Activated CD4-positive, alpha-beta T cell treated with anti-CD3 and anti-CD28 coated beads for 24 hours (primary cell): ENCODE results near the gene STIP1.
A peak's percentile ranks its signal among the peaks of the same experiment; 100 is the strongest.
"Not testable (repeated sequence)": the region's sequence is repeated elsewhere in the genome, so short reads cannot be mapped to it uniquely, and the experiment has no call there.

Source experiments
- DNase-seq, 2 donors: peaks; one replicate each; pipeline ENCODE4 v3.0.0-alpha.2; 2020; ENCODE audit warnings: low read depth in 2 of 2

The STIP1 gene

DNA sequence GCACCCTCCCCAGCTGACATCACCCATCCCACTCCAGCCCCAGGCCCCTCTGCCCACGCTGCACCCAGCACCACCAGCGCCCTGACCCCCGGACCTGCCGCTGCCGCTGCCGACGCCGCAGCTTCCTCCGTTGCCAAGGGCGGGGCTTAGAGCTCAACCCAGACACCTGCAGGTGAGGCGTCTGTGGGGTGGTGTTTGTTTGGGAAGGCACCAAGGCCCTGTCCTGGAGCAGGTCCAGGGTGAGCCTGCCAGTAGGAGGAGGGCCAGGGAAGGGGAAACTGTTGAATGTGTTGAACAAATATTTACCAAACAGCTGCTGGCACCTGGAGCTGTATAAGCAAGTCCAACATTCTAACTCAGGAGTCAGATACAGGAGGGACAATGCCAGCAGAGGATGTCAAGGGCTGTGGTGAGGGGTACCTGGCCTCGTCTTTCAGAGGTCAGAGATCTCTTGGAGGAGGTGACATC lies 51.5 kb downstream of the STIP1 start:
- DNase-seq, result no peak

DNA sequence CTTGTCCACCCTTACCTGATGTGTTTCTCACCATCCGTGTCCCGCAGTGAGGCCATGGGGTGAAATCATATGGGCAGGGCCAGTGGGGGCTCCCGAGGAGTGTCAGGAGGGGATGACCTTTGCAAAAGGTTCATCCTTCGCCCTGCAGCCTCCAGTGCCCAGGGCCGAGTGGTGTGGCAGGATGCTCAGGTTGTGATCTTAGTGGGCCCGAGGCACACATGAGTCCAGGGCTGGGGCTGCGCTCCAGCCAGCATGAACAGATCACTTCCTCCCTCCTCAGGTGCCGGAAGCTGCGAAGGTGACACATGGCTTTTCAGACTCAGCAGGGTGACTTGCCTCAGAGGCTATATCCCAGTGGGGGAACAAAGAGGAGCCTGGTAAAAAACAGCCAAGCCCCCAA lies 52.1 kb downstream of the STIP1 start:
- no peak for DNase-seq

DNA sequence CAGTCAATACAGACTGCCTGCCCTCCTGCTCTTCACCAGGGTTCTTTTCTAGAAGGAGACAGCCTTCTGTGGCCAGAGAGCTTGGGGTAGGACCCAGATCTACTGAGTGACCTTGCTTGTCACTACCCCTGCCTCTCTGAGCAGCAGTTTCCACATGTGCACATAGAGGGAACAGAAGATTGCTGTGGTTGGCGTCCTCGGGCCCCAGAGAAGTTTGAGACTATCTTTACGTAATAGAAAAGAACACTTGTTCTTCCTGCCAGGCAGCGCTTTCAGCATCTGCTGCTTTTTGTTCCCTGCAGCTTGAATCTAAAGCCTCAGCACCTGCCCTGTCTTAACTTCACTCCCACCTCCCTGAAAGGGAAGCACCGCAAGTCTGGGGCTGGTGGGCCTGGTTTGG lies 53.0 kb downstream of the STIP1 start:
- DNase-seq, result no peak

DNA sequence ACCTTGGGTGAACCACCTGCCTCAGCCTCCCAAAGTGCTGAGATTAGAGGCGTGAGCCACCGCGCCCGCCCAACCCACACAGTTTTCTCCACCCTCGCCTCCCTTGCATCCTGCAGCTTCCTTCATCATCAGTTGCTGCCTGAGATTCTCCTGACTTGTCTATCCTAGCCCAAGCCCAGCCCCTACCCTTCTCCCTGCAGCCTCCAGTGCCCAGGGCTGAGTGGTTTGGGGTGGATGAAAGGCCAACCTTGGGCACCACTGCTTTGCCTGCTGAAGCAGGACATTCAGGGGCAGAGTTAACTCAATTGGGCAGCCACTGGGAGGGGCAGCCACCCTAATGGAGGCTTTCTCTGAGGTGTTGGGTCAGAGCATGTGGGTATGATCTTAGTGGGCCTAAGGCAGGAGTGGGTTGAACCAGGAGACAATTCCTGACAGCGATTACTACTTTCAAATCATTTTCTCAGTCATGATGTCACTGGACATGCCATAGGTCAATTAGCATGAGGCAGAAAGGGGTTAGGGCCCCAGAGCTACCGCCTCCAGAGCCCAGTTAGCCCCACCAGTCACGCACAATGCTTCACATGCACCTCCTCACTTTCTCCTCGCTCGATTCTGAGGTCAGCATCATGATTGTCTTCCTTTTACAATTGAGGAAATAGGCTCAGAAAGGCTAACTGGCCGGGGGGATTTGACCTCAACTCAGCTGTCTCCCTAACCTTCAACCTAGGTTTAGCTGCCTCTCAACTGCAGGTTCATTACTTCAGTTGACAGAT lies 53.9 kb downstream of the STIP1 start:
- no peak for DNase-seq

DNA sequence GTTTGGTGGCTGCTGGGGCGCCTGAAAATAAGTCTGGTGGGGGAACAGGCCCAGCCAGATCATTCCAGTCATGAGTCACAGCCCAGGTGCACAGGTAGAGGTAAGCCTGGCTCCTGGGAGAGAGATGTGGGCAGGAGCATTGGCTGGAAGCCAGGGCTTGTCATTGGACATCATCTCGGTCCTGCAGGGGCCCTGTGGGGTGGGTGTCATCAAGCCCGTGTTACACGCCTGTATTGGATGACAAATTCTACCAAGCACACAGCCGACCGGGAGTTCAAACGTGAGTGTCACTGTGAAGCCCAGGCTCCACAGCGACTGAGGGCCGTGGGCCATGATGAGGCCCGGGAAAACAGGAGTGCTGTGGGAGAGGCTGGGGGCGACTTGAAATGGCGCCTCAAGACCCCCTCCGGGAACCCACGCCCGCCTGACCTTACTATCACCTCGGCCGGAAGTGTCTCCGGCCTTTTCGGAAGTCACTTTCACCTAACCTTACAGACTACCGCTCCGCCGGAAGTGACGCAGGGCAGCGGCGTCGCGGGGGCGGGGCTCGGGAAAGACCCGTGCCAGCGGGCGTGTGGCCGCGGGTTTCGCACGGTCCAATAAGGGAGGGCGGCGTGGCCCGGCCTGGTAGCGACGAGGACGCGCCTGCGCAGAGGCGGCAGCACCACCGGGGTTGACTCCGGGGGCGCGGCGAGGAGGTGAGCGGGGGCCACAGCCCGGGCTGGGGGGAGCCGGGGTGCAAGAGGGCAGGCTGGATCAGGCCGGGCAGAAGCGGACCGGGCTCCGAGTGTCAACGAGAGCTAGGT lies 54.7 kb downstream of the STIP1 start, which contains the start of gene FKBP2:
Gene FKBP2 (plus strand): TSS at position 661 of the 806 bp plus-strand sequence. CDS start 1,293 bp downstream, outside the sequence.
- DNase-seq, result peak; percentile 95 to 96

DNA sequence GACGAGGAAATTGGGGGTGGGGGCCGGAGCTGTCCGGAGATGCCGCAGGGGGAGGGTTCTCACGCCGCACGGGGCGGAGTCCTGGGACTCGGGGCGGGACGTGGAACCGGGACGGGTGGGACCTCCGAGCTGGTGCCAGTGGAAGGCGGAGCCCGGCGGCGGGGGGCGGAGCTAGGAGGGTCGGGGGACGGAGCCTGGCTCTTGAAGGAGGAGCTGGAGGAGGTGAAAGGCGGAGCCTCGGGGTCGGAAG lies 55.2 kb downstream of the STIP1 start:
- peak in 1 of 2 donors; percentile 100 for DNase-seq

DNA sequence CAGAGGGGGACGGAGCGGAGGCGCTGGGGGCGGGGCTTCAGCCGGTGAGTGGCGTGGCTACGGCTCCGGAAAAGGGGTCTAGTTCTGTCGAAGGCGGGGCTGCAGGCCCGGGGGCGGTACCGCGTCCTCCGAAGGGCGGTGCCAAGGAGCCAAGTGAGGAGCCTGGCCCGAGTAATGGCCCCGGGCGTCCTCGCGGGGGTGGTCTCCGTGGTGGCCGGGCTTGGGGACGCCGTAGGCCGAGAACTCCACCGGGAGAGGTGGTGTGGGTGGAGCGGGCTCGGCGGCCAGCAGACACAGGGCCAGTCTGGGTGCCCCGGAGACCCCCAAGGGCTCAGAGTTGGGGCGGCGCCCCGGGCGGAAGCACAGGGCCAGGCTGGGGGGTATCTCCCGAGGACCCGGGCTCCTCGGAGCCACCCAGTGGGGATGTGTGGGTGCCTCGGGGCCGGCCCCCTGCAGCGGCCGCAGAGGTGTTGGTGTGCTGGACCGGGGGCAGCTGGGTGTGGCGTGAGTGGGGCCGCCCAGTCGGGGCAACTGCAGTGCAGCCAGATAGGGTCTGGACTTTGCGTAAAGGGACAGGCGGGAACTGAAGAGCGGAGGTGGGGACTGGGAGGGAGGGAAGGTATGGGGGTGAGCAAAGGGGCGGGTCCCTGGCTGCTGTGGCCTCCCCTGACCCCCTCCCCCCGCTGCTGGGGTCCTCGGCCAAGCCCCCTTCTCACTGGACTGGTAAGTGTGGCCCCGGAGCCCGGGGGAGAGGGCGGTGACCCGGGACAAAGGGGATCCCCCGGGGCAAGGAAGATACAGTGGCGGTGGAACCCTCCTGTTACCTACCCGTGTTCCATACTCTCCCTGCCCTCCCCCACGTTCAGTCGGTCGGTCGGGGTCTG lies 55.8 kb downstream of the STIP1 start:
- peak in 1 of 2 donors; percentile 100 for DNase-seq

DNA sequence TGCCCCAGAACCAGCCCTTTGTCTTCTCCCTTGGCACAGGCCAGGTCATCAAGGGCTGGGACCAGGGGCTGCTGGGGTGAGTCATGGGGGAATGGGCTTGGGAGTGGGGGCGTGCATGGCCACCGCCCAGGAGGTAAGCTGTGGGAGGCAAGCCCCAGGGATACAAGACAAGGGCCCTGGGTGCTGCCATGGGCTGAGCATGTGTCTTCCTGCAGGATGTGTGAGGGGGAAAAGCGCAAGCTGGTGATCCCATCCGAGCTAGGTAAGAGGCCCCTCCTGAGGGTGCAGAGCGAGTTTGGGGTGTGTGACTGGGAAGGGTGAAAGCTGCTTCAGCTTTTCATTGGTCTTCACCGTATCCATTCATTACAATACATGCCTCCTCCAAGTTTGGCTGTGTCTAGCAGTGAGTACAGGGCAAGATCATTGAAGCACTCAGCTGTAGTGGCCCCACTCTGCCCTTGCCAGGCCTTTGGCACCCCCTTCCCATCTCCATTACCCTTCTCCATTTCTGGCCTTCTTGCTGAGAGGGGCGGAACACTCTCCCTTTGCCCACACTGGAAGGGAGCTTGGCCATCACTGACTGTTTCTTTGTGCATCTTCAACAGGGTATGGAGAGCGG lies 57.4 kb downstream of the STIP1 start:
- no peak for DNase-seq

DNA sequence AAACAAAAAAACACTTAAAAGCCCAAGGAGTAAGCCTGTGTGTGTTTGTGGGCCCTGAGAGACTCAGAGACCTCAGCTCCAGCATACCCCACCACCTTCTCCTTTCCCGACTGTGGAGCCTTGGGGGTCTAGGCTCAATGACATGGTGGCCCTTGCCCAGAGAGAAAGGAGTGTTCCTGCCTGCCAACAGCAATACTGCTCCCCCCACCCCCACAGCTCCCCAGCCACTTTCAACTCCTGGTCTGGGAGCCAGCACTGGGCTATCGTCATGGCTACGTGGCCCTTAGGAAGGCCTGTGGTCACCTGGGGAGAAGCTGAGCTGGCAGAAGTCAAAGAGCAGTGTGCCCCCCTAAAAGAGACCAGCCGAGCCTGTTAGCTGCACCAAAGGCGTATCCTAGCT lies 58.1 kb downstream of the STIP1 start:
- no peak for DNase-seq

DNA sequence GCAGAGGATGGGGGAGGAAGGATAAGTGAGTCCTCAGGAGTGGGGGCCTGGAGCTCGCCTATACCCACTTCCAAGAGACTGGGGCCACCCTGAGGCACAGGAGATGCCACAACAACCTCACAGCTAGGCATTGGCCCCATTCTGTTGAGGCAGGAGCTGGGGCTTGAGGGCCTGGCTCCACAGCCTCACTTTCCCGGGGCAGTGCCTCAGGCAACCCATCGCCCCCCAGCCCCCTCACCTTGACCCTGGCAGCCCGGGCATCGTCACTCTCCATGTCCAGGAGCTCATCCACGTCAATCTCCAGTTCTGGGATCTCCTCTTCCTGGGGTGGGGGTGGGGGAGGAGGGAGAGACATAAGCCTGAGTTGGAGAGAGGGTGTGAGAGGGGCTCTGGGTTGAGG lies 59.0 kb downstream of the STIP1 start:
- no peak for DNase-seq

DNA sequence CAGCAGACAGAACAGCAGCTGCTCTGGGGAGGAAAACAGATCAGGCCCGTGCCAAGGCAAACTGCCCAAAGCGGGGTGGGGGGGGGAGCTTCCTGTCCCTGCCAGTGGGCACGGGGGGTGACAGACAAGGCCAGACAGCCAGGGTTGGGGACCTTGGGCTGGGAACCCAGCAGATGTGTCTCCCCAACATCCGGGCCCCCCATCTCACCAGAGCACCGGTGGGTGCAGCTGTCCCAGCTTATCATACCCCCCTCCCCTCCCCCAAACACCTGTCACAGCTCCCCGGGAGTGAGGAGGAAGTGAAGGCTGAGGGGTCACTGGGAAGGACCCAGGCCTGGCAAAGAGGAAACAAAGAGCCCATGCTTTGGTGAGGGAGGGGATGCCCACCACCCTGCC lies 59.4 kb downstream of the STIP1 start:
- DNase-seq, result no peak

DNA sequence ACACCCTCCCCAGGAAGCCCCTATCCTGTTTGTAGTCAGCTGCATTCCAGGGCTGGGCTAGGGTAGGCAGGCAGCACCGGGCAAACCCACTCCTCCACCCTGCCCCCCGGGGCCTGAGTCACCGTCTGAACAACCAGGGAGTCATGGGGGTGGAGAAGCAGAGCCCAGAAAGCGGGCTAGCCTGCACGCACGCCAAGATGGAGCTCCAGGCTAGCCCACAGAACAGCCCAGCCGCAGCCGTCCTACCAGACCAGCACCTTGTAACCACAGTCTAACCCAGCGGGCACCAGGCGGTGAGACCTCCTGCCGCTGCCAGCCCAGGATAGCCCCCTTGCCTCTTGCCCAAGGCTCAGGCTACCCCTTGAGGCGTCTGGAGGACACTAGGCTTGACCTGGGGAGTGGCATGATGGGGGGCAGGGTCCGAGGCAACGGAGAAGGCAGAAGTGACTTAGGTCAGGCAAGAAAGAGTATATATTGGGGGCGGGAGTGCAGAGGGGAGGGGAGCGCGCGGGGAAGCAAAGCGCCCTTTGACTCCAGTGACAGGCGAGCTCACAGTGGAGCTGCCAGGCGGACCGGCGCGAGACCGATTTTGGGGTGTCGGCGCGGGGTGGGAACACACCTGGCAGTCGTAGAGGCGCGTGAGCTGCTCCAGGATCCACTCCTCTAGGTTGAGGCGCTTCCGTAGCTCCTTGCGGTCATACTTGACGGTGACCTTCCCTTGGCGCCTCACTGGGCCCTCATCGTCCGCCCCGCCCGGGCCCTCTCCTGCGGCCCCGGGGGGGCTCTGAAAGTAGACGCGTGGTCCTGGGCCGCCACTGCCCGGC lies 60.0 kb downstream of the STIP1 start:
- DNase-seq, result peak; percentile 71 to 74

DNA sequence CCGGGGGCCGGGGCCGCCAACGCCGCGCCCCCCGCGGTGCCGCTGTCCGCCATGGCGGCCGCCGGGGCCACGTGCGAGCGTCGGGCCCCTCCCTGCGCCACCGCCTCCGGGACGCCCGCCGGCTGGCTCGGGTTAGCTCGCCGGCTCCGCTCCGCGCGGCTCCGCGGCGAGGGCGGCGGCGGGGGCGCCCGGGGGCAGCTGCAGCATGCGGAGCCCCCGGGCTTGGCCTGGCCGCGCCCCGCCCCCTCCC lies 60.6 kb downstream of the STIP1 start:
- DNase-seq, result not testable (repeated sequence)

DNA sequence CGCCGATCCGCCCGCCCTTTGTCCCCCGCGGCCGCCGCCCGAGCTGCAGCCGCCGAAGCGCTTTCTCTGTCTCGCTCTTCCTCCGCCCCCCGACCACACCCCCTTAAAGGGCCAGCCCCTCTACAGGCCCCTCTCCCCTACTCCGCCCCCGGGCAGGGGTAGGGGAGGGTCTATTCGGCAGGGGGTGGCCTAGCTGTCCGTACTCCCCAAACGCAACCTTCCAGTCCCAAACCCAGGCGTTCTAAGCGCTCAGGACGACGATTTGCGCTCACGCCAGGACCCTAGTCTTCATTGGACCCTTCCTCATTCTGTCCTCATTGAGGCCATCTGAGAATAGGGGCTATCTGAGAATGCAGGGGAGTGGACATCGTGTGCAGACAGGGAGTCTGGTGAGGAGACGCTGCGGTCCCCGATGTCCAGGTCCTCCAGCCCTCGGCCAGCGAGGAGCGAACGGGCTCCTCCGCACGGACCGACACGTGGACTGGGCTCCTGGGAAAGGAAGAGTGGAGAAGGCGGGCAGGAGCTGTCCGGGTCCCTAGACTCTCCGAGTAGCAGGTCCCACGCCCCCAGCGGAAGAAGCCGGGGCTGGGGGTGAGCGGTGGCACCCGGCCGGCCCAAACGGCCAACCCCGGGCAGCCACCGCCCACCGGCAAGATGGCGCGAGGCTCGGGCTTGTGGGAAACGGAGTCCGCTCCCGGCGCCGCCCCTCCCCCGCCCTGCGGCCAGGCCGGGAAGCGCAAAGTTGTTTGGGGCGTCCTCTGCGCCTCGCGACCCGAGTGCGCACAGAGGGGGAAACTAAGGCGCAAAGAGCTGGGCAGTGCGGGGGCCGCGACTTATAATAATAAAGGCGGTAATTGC lies 61.1 kb downstream of the STIP1 start, which contains the start of gene PPP1R14B:
Gene PPP1R14B (minus strand): TSS at position 73 of the 858 bp plus-strand sequence. CDS start 270 bp downstream, outside the sequence.
- DNase-seq, result peak; percentile 76 to 79

DNA sequence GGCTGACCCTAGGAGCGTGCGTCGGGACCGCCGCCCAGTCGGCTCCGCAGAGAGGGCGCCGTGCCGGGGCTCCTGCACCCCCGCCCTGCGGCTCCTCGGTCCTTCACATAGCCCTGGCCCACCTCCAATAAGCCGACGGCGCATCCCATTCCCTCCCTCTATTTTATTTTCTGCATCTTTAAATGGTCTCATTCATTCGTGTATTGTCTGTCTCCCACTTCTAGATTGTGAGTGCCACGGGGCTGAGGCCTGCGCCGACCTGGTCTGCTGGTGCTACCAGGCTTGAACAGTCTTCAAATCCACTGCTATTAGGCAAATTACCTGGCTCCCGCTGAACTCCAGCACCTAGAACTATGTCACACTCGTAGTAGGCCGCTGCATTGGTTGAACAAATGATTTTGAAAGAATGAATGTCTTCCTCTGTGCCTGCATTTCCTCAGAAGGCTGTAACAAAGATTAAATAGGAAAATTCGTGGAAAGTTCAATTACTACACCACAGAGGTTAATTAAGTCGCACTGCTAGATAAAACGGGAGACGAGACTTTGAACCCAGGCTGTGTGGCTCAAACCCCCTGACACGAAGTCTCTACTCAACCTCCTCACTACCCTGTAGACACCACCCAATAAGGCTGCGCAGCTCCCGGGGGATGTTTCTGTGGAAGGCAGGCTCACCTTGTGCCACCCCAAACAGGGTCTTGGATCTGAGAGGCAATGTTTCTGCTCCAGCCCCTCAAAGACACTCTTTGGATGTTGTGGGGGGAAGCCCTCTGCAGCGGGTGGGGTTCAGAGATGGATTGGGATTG lies 62.0 kb downstream of the STIP1 start:
- no peak for DNase-seq

DNA sequence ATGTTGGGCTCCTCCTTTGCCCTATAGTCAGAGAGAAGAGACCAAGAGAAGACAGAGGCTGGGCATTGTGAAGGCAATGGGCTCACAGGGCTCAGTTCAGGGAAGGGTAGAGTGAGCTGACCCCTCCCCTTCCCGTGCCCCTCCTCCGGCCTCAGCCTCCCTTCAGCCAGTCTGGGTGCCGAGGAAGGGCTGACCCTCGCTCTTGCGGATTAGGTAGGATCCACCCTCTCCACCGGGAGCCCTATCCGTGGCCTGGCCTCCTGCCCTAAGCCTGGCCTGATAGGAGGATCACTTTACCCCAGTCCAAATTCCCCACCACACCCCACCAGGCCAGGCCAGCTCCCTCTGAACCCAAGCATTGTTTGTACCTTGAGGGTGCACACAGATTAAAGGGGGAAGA lies 62.6 kb downstream of the STIP1 start:
- DNase-seq, result no peak

DNA sequence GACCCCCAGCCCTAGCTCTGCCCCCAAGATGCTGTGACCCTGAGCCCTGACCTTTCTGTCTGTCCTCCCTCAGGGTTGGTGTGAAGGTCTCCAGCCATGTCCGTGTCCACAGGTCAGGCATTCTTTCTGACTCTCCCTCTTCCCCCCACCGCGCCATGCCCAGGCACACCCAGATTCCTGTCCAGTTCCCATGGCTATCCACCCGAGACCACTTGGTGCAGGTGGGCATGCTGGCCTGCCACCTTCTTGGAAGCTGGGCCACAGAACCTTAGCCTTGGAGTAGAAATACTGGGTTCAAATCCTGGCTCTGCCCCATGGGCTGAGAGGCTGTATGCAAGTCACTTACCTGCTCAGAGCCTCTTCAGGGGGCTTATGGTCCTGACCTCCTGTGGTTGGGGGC lies 63.1 kb downstream of the STIP1 start:
- no peak for DNase-seq

DNA sequence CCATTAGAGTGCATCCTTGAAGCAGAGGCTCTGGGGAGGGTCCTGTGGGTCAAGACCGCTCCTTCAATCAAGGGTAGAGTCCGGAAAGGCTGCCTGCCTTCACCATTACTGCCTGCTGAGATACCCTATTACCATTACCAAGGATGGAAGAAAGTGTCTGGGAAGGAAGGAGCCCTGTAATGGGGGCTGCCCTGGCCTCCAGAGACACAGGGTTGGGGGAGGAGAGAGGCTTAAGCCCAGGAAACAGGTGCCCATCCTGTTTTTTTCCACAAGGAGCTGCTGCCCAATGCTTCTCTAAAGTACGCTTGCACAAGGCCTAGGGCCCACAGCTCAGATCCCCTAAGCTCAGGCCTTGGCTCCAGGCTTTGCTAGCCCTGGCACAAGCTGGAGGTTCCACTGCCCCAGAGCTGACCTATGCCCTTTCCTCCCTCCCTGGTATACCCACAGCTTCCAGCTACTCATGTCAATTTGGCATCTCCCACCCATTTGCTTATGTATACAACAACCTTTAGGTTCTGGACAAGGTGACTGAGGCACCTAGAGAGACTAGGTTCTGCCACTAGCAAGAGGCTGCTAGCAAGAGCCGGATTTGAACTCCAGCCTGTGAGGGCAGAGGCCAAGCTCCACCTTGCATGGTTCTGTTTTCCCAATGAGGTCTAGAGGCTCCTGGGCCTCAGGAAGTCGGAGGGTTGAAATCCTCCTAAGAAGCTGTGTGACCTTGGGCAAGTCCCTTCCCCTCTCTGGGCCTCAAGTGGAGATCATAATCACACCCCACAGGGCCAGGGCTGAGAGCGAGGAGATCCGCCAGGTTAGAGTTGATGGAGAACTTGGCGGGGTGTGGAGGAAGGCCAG lies 63.8 kb downstream of the STIP1 start:
- no peak for DNase-seq
